D721Med (cell line): ENCODE data around the gene SOCS6.
A peak's percentile ranks its signal among the peaks of the same experiment; 100 is the strongest.
"Not testable (repeated sequence)": the region's sequence is repeated elsewhere in the genome, so short reads cannot be mapped to it uniquely, and the experiment has no call there.

Source experiments
- DNase-seq: peaks from one replicate; pipeline ENCODE4 v3.0.0; 2011; ENCODE audit warnings: low spot score; ENCODE audit not compliant: insufficient read length
- FAIRE-seq: peaks from 2 replicates; lab custom pipeline; 2011; peaks lifted over from hg19 to GRCh38; lab: Jason Lieb, UNC
- CTCF ChIP-seq: IDR thresholded peaks from 2 replicates; pipeline ENCODE4 v1.5.1; 2012; ENCODE audit warnings: mild to moderate bottlenecking, control low read depth; ENCODE audit not compliant: insufficient read depth; ENCODE audit errors: missing control alignments

SOCS6 gene

GRCh38 chr18:70355620-70356385 lies 67.0 kb downstream of the SOCS6 start:
- FAIRE-seq (peak; percentile 98), DNase-seq (no peak)
- no peak for TF ChIP-seq CTCF

- DNase-seq, FAIRE-seq: not testable (repeated sequence)
Observed at GRCh38 chr18:70358105-70358406, 69.2 kb downstream of the SOCS6 start.

GRCh38 chr18:70359071-70359470 lies 70.2 kb downstream of the SOCS6 start:
- FAIRE-seq, result no peak
- no peak for DNase-seq
- no peak for TF ChIP-seq CTCF

GRCh38 chr18:70362258-70362657 lies 73.4 kb downstream of the SOCS6 start:
- DNase-seq (no peak), FAIRE-seq (peak; percentile 89)
- no peak for TF ChIP-seq CTCF

GRCh38 chr18:70363861-70364260 lies 75.0 kb downstream of the SOCS6 start:
- DNase-seq, result no peak
- FAIRE-seq, result no peak

GRCh38 chr18:70365361-70365760 lies 76.5 kb downstream of the SOCS6 start:
- peak; percentile 90 for FAIRE-seq
- TF ChIP-seq CTCF, result no peak

More at GRCh38 chr18:70363861-70364260, 75.0 kb downstream of the SOCS6 start:
- TF ChIP-seq CTCF, result no peak

GRCh38 chr18:70366174-70366573 lies 77.3 kb downstream of the SOCS6 start:
- DNase-seq (no peak), FAIRE-seq (no peak)

More at GRCh38 chr18:70365361-70365760, 76.5 kb downstream of the SOCS6 start:
- DNase-seq, result no peak

More at GRCh38 chr18:70366174-70366573, 77.3 kb downstream of the SOCS6 start:
- no peak for TF ChIP-seq CTCF
